ENCODE data around the gene NANP. TPM values are rescaled to one million over a fixed set of nuclear protein-coding genes. Genes with fewer than 3 reads are reported as not detected.
A peak's percentile ranks its signal among the peaks of the same experiment; 100 is the strongest.

NANP gene
- polyA plus RNA-seq, 1 donor (not counting 4 experiments of a cell fraction or from before 2014, with no cell fraction given): 6.6 TPM

DNA sequence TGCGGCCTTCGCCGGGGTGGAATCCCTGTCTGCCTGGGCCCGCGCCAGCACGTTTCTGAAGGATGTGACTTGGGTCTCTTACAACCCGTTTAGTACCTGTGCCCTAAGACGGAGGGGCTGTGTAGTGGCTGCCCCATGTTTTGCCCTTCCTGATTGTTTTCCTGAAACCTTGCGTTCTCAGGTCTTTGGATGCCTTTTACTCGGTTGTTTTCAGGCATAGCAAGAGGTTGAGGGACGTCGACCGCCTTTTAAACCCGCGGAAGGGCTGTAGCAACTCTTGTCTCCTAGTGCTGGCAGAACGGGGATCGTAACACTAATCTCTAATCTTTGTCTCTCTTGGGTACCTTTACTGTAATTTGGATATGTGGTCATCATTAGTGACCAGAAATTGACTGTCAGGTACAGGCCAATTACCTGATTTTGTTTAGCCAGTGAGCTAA is 706 bp upstream of the NANP start:
- Histone ChIP-seq H4K20me1 (ENCODE audit: control insufficient read depth, extremely low read depth, insufficient read depth, low read length) (no peaks in the 10 kb centered on the region), H3K4me1 (ENCODE audit: control insufficient read depth, extremely low read depth, insufficient read depth, low read length) (peaks cover 15% of the 10 kb centered on the region), H3K27ac (ENCODE audit: control insufficient read depth, insufficient read depth, low read length) (peak overlapping the region; percentile 90), H3K79me2 (ENCODE audit: control insufficient read depth, insufficient read depth, low read length) (peaks cover 37% of the 10 kb centered on the region), H3K4me2 (ENCODE audit: control insufficient read depth, extremely low read depth, insufficient read depth, low read depth, low read length) (peak overlapping the region; percentile 97), H3K27me3 (ENCODE audit: control insufficient read depth, extremely low read depth, insufficient read depth, low read length) (no peaks in the 10 kb centered on the region), H2AFZ (ENCODE audit: control insufficient read depth, low read length) (peak overlapping the region; percentile 92), H3K9me1 (ENCODE audit: control insufficient read depth, extremely low read depth, insufficient read depth, low read length) (no peaks in the 10 kb centered on the region), H3K9ac (ENCODE audit: control insufficient read depth, extremely low read depth, insufficient read depth, low read length) (peak overlapping the region; percentile 97), H3K36me3 (ENCODE audit: control insufficient read depth in 2 of 2, extremely low read depth in 1 of 2, insufficient read depth in 2 of 2, low read length in 2 of 2) (no peaks in the 10 kb centered on the region), H3K4me3 (ENCODE audit: control insufficient read depth in 2 of 3, extremely low read depth in 1 of 3, insufficient read depth in 2 of 3, low read depth in 1 of 3, low read length in 3 of 3) (peak overlapping the region; percentile 78 to 87 (median 81)), H3K9me3 (ENCODE audit: control insufficient read depth, low read depth, low read length) (no peaks in the 10 kb centered on the region)
- TF ChIP-seq, protein P1, sequence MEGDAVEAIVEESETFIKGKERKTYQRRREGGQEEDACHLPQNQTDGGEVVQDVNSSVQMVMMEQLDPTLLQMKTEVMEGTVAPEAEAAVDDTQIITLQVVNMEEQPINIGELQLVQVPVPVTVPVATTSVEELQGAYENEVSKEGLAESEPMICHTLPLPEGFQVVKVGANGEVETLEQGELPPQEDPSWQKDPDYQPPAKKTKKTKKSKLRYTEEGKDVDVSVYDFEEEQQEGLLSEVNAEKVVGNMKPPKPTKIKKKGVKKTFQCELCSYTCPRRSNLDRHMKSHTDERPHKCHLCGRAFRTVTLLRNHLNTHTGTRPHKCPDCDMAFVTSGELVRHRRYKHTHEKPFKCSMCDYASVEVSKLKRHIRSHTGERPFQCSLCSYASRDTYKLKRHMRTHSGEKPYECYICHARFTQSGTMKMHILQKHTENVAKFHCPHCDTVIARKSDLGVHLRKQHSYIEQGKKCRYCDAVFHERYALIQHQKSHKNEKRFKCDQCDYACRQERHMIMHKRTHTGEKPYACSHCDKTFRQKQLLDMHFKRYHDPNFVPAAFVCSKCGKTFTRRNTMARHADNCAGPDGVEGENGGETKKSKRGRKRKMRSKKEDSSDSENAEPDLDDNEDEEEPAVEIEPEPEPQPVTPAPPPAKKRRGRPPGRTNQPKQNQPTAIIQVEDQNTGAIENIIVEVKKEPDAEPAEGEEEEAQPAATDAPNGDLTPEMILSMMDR (optimal IDR thresholded peaks at IDR 0.05 in 1 of 3, IDR thresholded peaks at IDR 0.05 in 1 of 3, conservative IDR thresholded peaks at IDR 0.05 in 1 of 3; ENCODE audit: extremely low read depth in 1 of 3, insufficient read depth in 2 of 3, low read length in 3 of 3): no peak
- TF ChIP-seq EZH2 (IDR thresholded peaks at IDR 0.05; ENCODE audit: low read length): no peak
- FAIRE-seq: no peak
- dilution Hi-C loops (cut with MboI; ENCODE audit: extremely low pct_ligation_motif_present, low sequenced_read_pairs): no loop called here
- no peak for DNase-seq (ENCODE audit: low read depth, low spot score)

DNA sequence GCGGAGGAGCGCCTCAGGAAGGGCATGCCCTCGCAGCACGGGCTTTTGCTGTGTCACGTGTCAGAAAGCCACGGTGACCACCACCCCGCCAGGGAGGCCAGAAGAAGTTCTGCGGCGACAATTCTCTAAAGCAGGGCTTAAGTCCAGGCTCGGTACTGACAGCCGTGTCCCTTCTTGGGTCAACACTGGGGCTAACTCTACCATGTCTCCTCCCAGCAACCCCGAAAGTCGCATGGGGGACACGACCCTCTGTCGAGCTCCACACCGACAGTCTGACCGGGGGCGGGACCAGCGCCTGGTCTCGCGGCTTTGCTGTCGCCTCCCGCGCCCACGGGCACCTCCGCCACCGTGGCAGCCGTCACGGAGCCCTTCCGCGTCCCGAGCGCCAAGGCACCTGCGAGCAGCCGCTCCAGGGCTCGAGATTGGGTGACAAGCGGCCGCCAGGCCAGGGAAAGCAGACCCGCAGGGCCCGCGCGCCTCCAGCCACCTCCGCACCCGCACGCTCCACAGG is 534 bp downstream of the NANP start:
- no peak for DNase-seq (ENCODE audit: low read depth, low spot score)
- dilution Hi-C loops (cut with MboI; ENCODE audit: extremely low pct_ligation_motif_present, low sequenced_read_pairs): no loop called here
- Histone ChIP-seq H3K4me2 (ENCODE audit: control insufficient read depth, extremely low read depth, insufficient read depth, low read depth, low read length) (peak overlapping the region; percentile 97), H4K20me1 (ENCODE audit: control insufficient read depth, extremely low read depth, insufficient read depth, low read length) (no peaks in the 10 kb centered on the region), H2AFZ (ENCODE audit: control insufficient read depth, low read length) (peak overlapping the region; percentile 71), H3K27me3 (ENCODE audit: control insufficient read depth, extremely low read depth, insufficient read depth, low read length) (no peaks in the 10 kb centered on the region), H3K27ac (ENCODE audit: control insufficient read depth, insufficient read depth, low read length) (peak overlapping the region; percentile 90), H3K9me3 (ENCODE audit: control insufficient read depth, low read depth, low read length) (no peaks in the 10 kb centered on the region), H3K9ac (ENCODE audit: control insufficient read depth, extremely low read depth, insufficient read depth, low read length) (peak overlapping the region; percentile 97), H3K36me3 (ENCODE audit: control insufficient read depth in 2 of 2, extremely low read depth in 1 of 2, insufficient read depth in 2 of 2, low read length in 2 of 2) (no peaks in the 10 kb centered on the region), H3K9me1 (ENCODE audit: control insufficient read depth, extremely low read depth, insufficient read depth, low read length) (no peaks in the 10 kb centered on the region), H3K4me3 (ENCODE audit: control insufficient read depth in 2 of 3, extremely low read depth in 1 of 3, insufficient read depth in 2 of 3, low read depth in 1 of 3, low read length in 3 of 3) (peak overlapping the region; percentile 78 to 87 (median 81)), H3K4me1 (ENCODE audit: control insufficient read depth, extremely low read depth, insufficient read depth, low read length) (peaks cover 15% of the 10 kb centered on the region), H3K79me2 (ENCODE audit: control insufficient read depth, insufficient read depth, low read length) (peaks cover 48% of the 10 kb centered on the region)
- FAIRE-seq: no peak
- TF ChIP-seq, protein P1 (optimal IDR thresholded peaks at IDR 0.05 in 1 of 3, IDR thresholded peaks at IDR 0.05 in 1 of 3, conservative IDR thresholded peaks at IDR 0.05 in 1 of 3; ENCODE audit: extremely low read depth in 1 of 3, insufficient read depth in 2 of 3, low read length in 3 of 3): no peak
- TF ChIP-seq EZH2 (IDR thresholded peaks at IDR 0.05; ENCODE audit: low read length): no peak
